GM19455 (cell line): ENCODE data around the gene UBC.

Experiments
- ATAC-seq: cut with Tn5 transposase; IDR thresholded peaks from one replicate; pipeline ENCODE4 v1.9.1; 2021; ENCODE audit not compliant: unreplicated experiment

UBC gene

DNA sequence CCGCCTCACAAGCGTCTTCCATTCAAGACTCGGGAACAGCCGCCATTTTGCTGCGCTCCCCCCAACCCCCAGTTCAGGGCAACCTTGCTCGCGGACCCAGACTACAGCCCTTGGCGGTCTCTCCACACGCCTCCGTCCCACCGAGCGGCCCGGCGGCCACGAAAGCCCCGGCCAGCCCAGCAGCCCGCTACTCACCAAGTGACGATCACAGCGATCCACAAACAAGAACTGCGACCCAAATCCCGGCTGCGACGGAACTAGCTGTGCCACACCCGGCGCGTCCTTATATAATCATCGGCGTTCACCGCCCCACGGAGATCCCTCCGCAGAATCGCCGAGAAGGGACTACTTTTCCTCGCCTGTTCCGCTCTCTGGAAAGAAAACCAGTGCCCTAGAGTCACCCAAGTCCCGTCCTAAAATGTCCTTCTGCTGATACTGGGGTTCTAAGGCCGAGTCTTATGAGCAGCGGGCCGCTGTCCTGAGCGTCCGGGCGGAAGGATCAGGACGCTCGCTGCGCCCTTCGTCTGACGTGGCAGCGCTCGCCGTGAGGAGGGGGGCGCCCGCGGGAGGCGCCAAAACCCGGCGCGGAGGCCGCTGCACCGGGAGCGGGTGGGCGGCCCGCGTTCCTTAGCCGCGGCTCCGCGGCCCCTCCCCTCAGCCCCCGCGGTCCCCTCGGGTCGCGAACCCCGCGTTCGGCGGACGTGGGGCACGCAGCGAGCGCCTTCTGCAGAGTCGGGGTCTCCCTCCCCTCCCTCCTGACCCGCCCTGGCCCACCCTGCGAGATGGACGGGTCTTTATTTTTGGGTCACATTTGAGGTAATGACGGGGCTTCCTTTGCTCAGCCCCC lies at the start of gene UBC:
UBC (minus strand) TSS at position 259 of the 847 bp plus-strand sequence. CDS start 879 bp downstream, outside the sequence.
- peak; percentile 31 for ATAC-seq

DNA sequence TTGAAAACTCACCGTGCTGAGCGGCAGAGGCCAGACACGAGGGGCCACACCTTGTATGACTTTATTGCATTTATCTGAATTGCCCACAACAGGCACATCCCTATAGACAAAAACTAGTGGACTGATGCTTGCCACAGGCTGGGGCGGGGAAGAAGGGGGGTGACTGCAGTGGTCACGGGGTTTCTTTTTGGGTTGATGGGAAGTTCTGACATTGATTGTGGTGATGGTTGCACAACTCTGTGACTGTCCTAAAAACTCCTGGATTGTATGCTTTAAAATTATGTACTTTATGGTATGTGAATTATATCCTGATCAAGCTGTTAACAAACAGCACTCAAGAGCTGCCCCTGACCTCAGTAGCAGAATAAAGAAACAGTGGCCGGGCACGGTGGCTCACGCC lies 48.8 kb upstream of the UBC start:
- ATAC-seq: no peak

DNA sequence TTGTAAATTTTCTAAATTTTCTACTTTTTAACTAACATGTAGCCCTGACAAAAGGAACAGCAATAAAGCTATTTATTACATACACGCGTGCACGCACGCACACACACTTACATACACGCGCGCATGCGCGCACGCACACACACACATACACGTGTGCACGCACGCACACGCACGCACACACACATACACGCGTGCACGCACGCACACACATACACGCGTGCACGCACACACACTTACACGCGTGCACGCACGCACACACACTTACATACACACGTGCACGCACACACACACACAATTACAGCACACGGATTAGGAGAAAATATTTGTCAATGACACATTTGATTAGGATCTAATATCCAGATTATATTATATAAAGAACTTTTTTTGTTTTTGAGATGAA lies 46.6 kb upstream of the UBC start:
- no peak for ATAC-seq

DNA sequence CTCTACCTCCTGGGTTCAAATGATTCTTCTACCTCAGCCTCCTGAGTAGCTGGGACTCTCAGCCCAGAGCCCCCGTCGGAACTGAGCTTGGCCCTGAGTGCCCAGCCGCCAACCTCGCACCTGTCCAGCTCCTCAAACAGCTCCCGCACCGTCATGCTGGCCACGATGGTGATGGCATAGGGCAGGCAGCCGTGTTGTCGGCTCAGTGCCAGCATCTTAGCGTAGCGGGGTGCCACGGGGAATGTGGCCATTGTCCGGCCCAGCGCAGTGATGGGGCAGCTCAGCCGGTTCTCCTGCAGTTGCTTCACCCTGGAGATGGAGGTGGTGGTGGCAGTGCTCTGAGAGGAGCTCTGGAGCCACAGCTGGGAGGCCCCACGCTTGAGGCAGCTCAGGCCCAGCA lies 42.1 kb upstream of the UBC start:
- no peak for ATAC-seq

DNA sequence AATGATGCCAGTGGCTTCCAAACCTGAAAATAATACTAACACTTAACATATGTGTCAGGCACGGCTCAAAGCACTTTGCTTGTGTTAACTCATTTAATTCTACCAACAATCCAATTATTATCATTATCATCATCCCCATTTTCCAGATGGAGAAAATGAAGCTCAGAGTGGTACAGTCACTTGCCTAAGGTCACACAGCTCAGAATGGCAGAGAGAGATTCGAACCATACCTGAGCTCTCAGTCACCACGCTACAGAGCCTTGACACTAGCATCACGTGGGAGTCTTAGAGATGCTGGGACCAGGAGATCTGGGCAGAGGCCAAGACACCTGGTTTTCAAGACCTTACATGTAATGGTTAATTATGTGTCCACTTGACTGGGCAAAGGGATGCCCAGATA lies 40.3 kb upstream of the UBC start:
- ATAC-seq: no peak

DNA sequence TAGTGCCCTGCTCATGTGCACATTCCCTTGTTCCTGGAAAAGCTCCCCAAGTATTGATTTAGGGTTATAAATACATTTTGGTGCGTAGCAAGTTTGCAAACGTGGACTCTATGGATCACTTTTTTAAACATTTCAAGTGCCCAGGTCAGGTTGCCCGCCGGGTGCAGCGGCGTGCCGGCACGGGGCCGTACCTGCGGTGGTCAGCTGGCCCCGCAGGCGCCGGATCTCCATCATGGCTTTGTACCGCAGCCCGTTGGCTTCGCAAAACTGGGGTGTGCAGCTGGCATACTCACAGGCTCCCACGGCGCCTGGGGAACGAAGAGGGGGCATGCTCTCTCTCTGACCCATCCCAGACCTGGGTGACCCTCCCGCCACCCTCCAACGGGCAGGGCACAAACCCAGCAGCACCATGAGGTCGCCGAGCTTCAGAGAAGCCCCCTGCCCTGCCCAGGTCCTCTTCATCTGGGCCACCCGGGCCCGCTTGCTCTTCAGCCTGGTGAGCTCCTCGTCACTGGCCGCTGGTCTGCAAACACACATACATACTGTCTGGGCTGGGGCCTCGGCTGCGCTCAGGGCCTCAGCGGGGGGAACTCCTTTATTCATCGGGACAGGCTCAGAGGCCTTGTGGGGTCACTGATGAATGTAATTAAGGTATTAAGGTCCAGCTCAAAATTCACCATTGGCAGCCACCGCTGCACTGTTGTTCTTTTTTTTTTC lies 39.4 kb upstream of the UBC start:
- ATAC-seq: no peak

DNA sequence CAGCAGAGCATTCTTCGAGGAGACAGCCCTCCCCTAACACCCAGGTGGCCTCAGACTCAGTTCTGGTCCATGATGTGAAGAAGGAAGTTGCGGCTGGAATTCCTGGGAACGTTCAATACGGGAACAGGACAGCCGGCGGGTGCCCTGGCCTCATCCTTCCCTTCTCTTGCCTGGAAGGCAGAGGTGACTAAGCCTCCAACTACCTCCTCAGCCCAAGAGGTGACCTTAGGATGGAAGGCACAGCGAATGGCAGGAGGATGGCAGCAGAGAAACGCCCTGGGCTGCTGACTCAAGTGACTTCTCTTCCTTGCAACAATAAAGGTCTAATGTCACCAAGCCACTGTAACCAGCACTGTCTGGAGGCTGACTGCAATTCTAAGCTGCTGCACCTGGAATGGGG lies 38.4 kb upstream of the UBC start:
- ATAC-seq: no peak

DNA sequence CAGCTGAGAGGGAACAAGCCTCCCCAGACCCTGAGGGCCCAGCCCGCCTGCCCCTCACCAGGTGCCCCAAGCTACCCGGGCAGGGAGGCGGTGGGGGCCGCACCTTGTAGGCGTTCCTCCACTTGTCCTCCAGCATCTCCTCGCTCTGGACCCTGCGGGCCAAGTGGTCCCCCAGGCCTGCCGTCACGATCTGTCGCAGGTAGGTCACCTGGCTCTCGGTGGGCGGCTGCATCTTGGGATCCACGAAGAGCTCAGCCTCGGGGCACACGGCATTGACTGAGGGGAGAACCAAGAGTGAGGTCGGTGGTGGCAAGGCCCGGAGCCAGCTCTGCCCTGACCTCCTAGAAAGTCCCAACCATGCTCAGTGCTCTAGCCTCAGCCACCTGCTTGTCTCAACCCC lies 37.8 kb upstream of the UBC start:
- no peak for ATAC-seq

DNA sequence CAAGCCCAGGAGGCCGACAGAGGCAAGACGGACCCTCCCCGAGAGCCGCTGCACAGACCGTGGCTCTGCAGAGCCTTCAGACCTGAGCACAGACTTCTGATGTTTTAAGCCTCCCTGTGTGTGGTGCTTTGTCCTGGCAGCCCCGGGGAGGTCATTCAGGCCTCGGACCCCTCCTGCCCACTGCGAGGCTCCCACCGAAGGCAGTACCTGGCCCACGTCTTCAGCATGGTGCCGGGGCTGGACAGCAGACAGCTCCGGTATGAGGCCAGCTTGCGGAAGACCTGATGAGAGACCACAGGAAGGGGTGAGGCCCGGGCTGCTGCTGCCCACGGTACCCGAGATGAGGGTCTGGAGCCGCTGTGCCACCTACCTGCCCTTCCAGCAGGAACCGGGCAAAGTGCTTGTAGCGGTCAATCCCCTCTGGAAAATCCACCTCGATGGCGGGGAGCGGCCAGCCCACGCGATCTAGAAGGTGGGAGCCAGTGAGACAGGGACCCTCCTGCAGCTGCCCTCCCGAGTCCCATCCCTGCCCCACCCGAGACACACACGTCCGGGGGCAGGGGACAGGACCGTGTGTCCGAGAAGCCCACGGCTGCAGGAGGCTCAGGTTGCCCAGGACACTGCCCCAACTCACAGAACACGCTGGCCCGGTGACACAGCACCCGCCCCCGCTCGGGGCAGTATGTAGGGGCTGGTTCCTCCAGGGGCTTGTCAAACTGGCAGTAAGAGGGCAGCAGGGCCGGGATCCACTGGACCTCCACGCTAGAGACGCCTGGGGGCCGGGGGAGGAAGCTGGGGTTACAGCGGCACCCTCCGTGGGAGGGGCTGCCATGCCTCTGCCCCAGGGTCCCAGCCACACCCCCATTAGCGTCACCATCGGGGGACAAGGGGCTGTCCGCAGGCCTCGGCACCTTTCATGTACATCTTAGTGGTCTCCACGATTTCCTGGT lies 35.6 kb upstream of the UBC start:
- ATAC-seq: no peak

DNA sequence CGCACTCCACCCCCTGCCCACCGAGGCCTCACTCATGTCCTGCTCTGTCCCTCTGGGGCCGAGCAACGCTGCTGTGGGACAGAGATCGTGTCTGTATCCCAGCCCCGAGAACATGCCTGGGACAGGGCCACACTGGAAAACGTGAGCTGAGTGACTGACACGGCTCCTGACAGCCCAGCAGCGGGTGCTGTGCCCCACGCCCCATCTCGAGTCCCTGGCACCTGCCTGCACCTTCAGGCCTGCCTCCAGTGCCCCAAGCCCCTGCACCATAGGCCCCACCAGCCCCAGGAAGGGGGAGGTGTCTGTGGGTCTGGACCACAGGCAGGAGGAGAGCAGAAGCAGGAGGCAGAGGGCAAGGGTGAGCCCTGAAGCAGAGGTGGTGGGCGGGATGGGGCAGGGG lies 34.6 kb upstream of the UBC start:
- no peak for ATAC-seq

DNA sequence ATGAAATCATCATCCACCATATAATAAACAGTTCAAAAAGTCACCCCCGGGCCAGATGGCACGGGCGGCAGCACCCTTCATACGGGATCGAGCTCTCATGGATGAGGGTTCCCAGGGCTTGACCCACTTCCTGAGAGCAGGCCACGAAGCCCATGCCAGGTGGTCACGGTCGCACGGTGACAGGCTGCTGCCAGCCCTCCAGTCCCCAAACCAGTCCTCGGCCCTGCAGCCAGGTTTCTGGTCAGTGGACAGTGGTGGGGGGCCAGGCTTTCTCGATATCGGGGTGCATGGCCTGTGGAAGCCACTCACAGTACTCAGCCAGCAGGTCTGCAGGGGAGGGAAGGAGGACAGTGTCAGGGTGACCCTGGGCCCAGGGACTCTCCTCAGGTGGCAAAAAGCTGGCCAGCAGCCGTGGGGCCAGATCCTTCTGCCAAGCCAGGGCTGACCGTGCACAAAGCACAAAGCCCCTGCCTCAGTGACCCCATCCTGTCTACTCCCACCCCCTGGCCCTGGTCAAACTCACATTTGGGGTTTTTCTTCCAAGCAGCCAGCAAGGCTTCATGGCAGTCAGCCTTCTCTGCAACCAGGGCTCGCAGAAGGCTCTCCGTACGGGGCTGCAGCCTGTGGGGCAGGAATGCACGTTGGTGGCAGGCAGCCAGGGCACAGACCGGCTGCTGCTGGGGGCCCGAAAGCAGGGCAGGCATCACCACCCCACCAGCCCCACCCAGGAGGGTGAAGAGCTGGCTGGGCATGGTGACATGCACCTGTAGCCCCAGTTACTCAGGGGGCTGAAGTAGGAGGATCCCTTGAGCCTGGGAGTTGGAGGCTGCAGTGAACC lies 33.3 kb upstream of the UBC start:
- no peak for ATAC-seq

DNA sequence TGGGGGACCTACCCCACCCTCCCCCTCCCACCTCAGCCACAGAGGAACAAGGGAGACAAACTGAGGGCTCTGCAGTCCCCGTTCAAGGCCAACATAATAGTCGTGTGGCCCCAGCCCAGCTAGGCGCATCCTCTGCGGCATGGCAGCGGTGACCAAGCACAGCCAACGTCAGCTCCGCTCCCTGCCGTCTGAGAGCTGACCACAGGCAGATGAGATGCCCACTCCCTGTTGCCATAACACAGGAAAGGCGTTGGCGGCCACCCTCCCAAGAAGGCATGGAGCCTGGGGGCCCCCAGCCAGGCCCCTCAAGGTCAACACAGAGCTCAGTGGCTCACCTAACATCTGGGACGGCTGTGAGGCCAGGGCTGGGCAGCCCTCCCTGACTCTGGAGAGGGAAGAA lies 32.6 kb upstream of the UBC start:
- ATAC-seq: no peak

DNA sequence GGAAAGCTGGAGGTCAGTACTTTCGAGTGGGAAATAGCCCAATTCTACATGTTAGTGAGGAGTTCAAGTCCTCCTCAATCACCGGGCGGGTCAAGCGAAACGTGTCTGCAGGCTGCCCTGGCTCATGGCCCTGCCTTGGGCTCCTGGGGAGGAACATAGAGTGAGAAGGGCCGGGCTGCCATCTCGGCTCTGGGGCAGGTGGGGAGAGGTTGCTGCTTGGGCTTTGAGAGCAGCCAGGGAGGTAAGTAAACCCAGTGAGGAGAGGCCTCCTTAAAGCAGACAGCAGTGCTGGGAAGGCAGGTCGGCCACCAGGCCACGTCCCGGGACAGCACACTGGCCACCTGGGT lies 32.0 kb upstream of the UBC start:
- ATAC-seq: no peak

DNA sequence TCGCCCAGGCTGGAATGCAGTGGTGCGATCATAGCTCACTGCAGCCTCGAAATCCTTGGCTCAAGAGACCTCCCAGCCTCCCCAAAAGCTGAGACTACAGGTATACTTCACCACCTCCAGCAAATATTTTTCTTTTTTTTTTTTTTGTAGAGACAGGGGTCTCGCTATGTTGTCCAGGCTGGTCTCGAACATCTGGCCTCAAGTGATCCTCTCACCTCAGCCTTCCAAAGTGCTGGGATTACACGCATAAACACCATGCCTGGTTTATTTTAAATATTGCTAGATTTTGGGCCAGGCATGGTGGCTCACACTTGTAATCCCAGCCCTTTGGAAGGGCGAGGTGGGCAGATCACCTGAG lies 26.7 kb upstream of the UBC start:
- no peak for ATAC-seq

DNA sequence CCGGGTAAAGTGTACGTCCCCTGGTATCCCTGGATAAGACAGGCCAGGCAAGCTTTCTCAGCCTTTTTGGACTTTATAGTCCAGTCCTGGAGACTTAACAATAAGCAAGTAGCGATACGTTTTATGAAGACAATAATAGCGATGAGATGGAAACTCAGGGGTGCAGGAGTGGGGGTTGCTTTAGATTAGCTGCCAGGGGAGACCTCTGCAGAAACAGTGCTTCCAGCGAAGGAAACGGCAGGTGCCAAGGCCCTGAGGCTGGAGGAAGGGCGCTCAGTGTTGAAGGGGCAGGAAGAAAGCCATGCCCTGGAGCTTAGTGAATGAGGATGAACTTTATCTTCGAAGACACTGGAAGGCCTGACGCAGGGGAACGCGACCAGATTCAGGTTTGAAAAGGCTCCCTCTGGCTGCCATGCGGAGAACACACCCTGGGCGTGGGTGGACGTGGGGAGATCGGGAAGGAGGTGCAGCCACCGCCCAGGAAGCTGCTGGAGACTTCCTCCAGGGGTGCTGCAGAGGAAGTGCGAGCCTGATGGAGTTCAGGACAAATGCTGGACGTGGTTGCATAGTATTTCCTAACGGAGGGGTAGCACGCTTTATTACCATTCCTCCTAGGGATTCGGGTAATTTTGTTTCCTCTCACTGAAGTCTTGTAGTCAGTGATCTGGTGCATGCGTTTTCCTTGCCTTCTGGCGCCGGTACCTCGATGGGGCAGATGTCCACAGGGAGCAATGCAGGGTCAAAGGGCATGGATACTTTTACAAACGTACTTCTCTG lies 26.1 kb upstream of the UBC start:
- ATAC-seq: peak; percentile 42

DNA sequence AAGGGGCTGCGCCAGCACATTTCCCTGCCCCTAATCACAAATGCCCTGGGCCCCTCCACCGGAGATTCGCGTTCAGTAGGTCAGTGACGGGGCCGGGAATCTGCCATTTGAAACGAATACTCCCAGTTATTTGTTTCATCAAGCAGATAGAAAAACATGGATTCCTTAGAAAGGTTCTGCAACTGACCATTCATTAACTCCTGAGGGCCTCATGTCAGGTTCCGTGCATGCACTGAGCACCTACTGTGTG lies 25.6 kb upstream of the UBC start:
- ATAC-seq: no peak

DNA sequence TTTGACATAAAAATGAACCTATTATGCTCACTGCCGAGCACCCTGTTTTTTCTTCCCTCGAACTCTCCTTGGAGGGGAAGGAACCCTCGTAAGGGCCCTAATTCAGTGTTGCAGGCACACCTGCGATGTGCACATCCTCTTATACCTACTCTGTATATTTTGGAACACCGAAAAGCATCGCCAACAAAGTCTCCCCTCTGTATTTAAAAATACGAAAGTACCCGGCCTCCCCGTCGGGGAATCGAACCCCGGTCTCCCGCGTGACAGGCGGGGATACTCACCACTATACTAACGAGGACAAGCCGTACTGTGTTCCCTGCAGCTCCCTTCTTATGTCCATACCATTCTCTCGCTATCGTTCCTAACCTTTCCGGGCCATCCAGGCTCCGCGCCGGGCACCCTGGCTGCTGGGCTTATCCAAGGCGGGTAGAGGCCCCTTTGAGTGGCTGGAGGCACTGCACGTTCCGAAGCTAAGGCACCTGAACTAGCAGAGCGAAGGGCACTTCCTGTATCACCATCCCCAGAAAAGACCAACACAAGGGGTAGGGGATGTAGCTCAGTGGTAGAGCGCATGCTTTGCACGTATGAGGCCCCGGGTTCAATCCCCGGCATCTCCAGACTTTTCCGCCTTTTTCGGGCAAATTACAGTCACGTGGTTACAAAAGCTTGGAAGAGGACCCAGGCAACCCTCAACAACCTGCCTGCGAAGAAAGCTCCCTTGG lies 25.1 kb upstream of the UBC start:
- ATAC-seq: peak; percentile 54

DNA sequence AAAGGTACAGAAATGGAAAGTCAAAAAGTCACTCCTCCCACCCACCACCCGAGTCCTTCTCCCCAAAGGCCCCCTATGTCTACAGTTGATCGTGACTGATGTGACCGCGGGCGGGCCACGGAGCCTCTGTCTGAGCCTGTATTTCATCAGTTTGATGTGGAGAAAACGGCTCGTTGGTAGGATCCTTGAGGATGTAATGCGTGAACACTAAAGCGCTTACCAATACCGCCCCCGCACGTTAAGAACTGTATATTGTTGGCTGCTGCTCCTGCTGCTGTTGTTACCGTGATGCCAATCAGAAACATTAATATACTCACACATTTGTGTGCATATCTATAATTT lies 24.6 kb upstream of the UBC start:
- peak; percentile 28 for ATAC-seq

DNA sequence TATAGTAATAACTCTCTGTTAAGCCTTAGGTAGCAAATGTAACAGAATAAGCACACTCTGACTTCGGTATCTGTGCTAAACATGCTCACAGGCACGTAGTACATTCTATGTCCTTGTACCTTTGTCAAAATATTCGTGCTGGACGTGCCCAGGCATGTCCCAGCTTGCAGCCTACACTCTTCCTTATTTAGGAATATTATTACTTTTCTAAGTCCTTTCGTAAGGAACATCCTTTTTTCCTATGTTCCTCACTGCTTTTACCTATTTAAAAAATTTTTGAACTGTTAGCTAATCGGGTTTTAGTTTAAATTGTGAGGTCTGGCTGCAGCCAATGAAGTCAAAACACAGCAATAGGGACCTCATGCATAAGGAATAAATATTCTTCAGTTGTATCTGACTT lies 24.1 kb upstream of the UBC start:
- ATAC-seq: no peak

DNA sequence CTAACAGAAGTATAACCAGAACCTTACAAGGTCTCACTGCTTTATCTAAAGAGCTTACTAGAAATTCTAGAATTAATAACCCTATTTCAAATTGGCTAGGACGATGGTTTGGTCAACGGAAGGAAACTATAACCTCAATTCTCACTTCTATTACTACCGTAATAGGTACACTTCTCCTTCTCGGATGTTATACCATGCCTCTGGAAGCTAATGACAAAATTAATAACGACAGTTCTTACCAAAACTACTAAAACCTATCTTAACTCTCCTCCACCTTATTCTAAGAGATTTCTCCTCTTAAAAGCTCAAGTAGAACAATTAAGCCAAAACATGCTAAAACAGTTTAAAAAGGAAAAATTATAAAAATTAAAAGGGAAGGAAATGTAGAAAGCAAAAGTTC lies 23.7 kb upstream of the UBC start:
- no peak for ATAC-seq
